ENCODE results near the gene PREB.
"Not testable (repeated sequence)": the region's sequence is repeated elsewhere in the genome, so short reads cannot be mapped to it uniquely, and the experiment has no call there.

PREB gene

GRCh38 chr2:27118525-27119329, 15.7 kb downstream of the PREB start, which contains the start of gene CGREF1:
Gene CGREF1 (minus strand): TSS chr2:27119128. CDS start chr2:27104366, 14,762 bp downstream.
- peak within 1 kb of the TSS; percentile 46 to 48 for H3K4me3 ChIP-seq (replicated peaks in 1 of 2; ENCODE audit: low read depth in 2 of 2, low read length in 2 of 2)
- TF ChIP-seq, protein P1, sequence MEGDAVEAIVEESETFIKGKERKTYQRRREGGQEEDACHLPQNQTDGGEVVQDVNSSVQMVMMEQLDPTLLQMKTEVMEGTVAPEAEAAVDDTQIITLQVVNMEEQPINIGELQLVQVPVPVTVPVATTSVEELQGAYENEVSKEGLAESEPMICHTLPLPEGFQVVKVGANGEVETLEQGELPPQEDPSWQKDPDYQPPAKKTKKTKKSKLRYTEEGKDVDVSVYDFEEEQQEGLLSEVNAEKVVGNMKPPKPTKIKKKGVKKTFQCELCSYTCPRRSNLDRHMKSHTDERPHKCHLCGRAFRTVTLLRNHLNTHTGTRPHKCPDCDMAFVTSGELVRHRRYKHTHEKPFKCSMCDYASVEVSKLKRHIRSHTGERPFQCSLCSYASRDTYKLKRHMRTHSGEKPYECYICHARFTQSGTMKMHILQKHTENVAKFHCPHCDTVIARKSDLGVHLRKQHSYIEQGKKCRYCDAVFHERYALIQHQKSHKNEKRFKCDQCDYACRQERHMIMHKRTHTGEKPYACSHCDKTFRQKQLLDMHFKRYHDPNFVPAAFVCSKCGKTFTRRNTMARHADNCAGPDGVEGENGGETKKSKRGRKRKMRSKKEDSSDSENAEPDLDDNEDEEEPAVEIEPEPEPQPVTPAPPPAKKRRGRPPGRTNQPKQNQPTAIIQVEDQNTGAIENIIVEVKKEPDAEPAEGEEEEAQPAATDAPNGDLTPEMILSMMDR (IDR thresholded peaks at IDR 0.05; ENCODE audit: low read depth, low read length) = no peak
- peak in 1 of 2 donors; percentile 5 for DNase-seq (ENCODE audit: low read depth in 2 of 2)

GRCh38 chr2:27117995-27118524, 16.4 kb downstream of the PREB start:
- TF ChIP-seq, protein P1 (IDR thresholded peaks at IDR 0.05; ENCODE audit: low read depth, low read length) = no peak
- peak overlapping the region; percentile 46 to 48 for H3K4me3 ChIP-seq (replicated peaks in 1 of 2; ENCODE audit: low read depth in 2 of 2, low read length in 2 of 2)
- no peak for DNase-seq (ENCODE audit: low read depth in 2 of 2)

- H3K4me3 ChIP-seq (replicated peaks in 1 of 2; ENCODE audit: low read depth in 2 of 2, low read length in 2 of 2) = no peak overlapping the region
- DNase-seq (ENCODE audit: low read depth in 2 of 2) = no peak
- TF ChIP-seq, protein P1 (IDR thresholded peaks at IDR 0.05; ENCODE audit: low read depth, low read length) = no peak
These were observed 18.9 kb downstream of the PREB start for GRCh38 chr2:27115519-27115918.

GRCh38 chr2:27111392-27112078, 22.9 kb downstream of the PREB start:
- H3K4me3 ChIP-seq (replicated peaks in 1 of 2; ENCODE audit: low read depth in 2 of 2, low read length in 2 of 2); DNase-seq (ENCODE audit: low read depth in 2 of 2): not testable (repeated sequence)

GRCh38 chr2:27110603-27111352, 23.7 kb downstream of the PREB start:
- not testable (repeated sequence) for DNase-seq (ENCODE audit: low read depth in 2 of 2); H3K4me3 ChIP-seq (replicated peaks in 1 of 2; ENCODE audit: low read depth in 2 of 2, low read length in 2 of 2)

- no peak overlapping the region for H3K4me3 ChIP-seq (replicated peaks in 1 of 2; ENCODE audit: low read depth in 2 of 2, low read length in 2 of 2)
- TF ChIP-seq, protein P1 (IDR thresholded peaks at IDR 0.05; ENCODE audit: low read depth, low read length) = no peak
- DNase-seq (ENCODE audit: low read depth in 2 of 2) = no peak
These were observed 25.4 kb downstream of the PREB start for GRCh38 chr2:27109083-27109482.

- TF ChIP-seq, protein P1 (IDR thresholded peaks at IDR 0.05; ENCODE audit: low read depth, low read length) = no peak
- DNase-seq (ENCODE audit: low read depth in 2 of 2) = no peak
- no peak overlapping the region for H3K4me3 ChIP-seq (replicated peaks in 1 of 2; ENCODE audit: low read depth in 2 of 2, low read length in 2 of 2)
These were observed 26.2 kb downstream of the PREB start for GRCh38 chr2:27108221-27108620.

Measured in cardiac fibroblast (primary cell).